ENCODE data around the gene MCRIP2. TPM values are rescaled to one million over a fixed set of nuclear protein-coding genes. Genes with fewer than 3 reads are reported as not detected.

The MCRIP2 gene
- total RNA-seq, 4 donors from 2014 or later: 20.8 to 37.7 (median 32.4) TPM

GRCh38 chr16:662597-662996, 21.0 kb downstream of the MCRIP2 start:
- TF ChIP-seq POLR2A (IDR thresholded peaks at IDR 0.05): no peak
- no peak for TF ChIP-seq CTCF (IDR thresholded peaks at IDR 0.05)
- TF ChIP-seq EP300 (IDR thresholded peaks at IDR 0.05): no peak
- no peak overlapping the region for H3K4me3 ChIP-seq
- H3K27me3 ChIP-seq: no peaks in the 10 kb centered on the region
- H3K36me3 ChIP-seq: peaks cover 0 to 21% (median 0%) of the 10 kb centered on the region in 3 donors
- 93 to 98% methylated on average over 9 to 21 of the region's 21 CpGs for WGBS, 2 donors
- DNase-seq (ENCODE audit: low spot score in 2 of 2): no peak
- H3K9me3 ChIP-seq: no peaks in the 10 kb centered on the region
- peaks cover 0 to 23% (median 18%) of the 10 kb centered on the region in 4 donors for H3K4me1 ChIP-seq
- no peak overlapping the region for H3K27ac ChIP-seq

- peaks cover 0 to 27% (median 4%) of the 10 kb centered on the region in 3 donors for H3K36me3 ChIP-seq
- no peaks in the 10 kb centered on the region for H3K27me3 ChIP-seq
- no peak for DNase-seq (ENCODE audit: low spot score in 2 of 2)
- no peaks in the 10 kb centered on the region for H3K9me3 ChIP-seq
- 81 to 93% methylated on average over 13 of the region's 13 CpGs for WGBS, 2 donors
- peaks cover 3 to 29% (median 14%) of the 10 kb centered on the region in 4 donors for H3K4me1 ChIP-seq
- TF ChIP-seq POLR2A (IDR thresholded peaks at IDR 0.05): no peak
- TF ChIP-seq CTCF (IDR thresholded peaks at IDR 0.05): no peak
- no peak for TF ChIP-seq EP300 (IDR thresholded peaks at IDR 0.05)
- H3K4me3 ChIP-seq: no peak overlapping the region
- H3K27ac ChIP-seq: no peak overlapping the region
Measured at GRCh38 chr16:666572-666971, 24.9 kb downstream of the MCRIP2 start.

- WGBS, 2 donors: 82 to 90% methylated on average over 14 to 21 of the region's 22 CpGs
- H3K9me3 ChIP-seq: no peaks in the 10 kb centered on the region
- no peaks in the 10 kb centered on the region for H3K27me3 ChIP-seq
- no peak for TF ChIP-seq POLR2A (IDR thresholded peaks at IDR 0.05)
- TF ChIP-seq EP300 (IDR thresholded peaks at IDR 0.05): no peak
- TF ChIP-seq CTCF (IDR thresholded peaks at IDR 0.05): no peak
- H3K27ac ChIP-seq: peak overlapping the region; percentile 86 to 97 (median 94)
- DNase-seq (ENCODE audit: low spot score in 2 of 2): no peak
- peak overlapping the region in 1 of 4 donors; percentile 91 for H3K4me3 ChIP-seq
- peaks cover 3 to 29% (median 12%) of the 10 kb centered on the region in 4 donors for H3K4me1 ChIP-seq
- H3K36me3 ChIP-seq: peaks cover 0 to 33% (median 4%) of the 10 kb centered on the region in 3 donors
Measured at GRCh38 chr16:667113-667779, 25.6 kb downstream of the MCRIP2 start.

- H3K27ac ChIP-seq: peak within 1 kb of the TSS; percentile 86 to 97 (median 94)
Measured at GRCh38 chr16:667780-668518, 26.3 kb downstream of the MCRIP2 start, which contains the start of gene RHOT2. RHOT2 (plus strand) TSS chr16:668132; CDS start chr16:668200, 68 bp downstream.

More at GRCh38 chr16:667780-668518, 26.3 kb downstream of the MCRIP2 start, which contains the start of gene RHOT2:
- peaks cover 0 to 40% (median 4%) of the 10 kb centered on the region in 3 donors for H3K36me3 ChIP-seq
- H3K4me3 ChIP-seq: peak within 1 kb of the TSS; percentile 91 to 99 (median 96)
- 0% methylated on average over 32 to 44 of the region's 78 CpGs for WGBS, 2 donors
- H3K9me3 ChIP-seq: no peaks in the 10 kb centered on the region
- peak; percentile 82 to 90 for DNase-seq (ENCODE audit: low spot score in 2 of 2)
- peak; percentile 90 to 99 (median 95) for TF ChIP-seq CTCF (IDR thresholded peaks at IDR 0.05)
- TF ChIP-seq EP300 (IDR thresholded peaks at IDR 0.05): peak in 1 of 2 donors; percentile 77
- peak; percentile 30 to 72 for TF ChIP-seq POLR2A (IDR thresholded peaks at IDR 0.05)
- no peaks in the 10 kb centered on the region for H3K27me3 ChIP-seq
- peaks cover 3 to 29% (median 12%) of the 10 kb centered on the region in 4 donors for H3K4me1 ChIP-seq

Data from tibial nerve (tissue), 4 donors.